OCI-LY1 (cell line): Measurements from ENCODE around the gene PSMB5.

ENCODE experiments used
- H2AFZ ChIP-seq: fragments of 200-600 bp; sonication (generic), shearing (Covaris generic); 2 replicates; pipeline ENCODE4 v1.6.0; 2014; ENCODE audit warnings: antibody characterized with exemption, mild to moderate bottlenecking, low read length
- H3F3A ChIP-seq: fragments of 200-600 bp; sonication (generic), shearing (Covaris generic); 2 replicates; pipeline ENCODE4 v1.6.0; 2014; ENCODE audit warnings: mild to moderate bottlenecking, antibody characterized with exemption, low read length, moderate library complexity; ENCODE audit not compliant: insufficient read depth
- H3K27ac ChIP-seq: fragments of 200-600 bp; sonication (generic); 2 replicates; pipeline ENCODE4 v1.5.1; 2014; ENCODE audit warnings: low read length, mixed run types, mild to moderate bottlenecking, low read depth; ENCODE audit not compliant: poor library complexity, severe bottlenecking
- H3K27me3 ChIP-seq: fragments of 200-600 bp; sonication (generic); 2 replicates; pipeline ENCODE4 v1.6.0; 2014; ENCODE audit warnings: antibody characterized with exemption, mild to moderate bottlenecking, low read length, moderate library complexity; ENCODE audit not compliant: insufficient read depth
- H3K36me3 ChIP-seq: fragments of 200-600 bp; sonication (generic); 2 replicates; pipeline ENCODE4 v1.6.1; 2014; ENCODE audit warnings: mild to moderate bottlenecking, antibody characterized with exemption, low read length, moderate library complexity, mixed read lengths; ENCODE audit not compliant: insufficient read depth
- H3K4me1 ChIP-seq: fragments of 200-600 bp; sonication (generic); 2 replicates; pipeline ENCODE4 v1.5.1; 2014; ENCODE audit warnings: mild to moderate bottlenecking, low read length, moderate library complexity; ENCODE audit not compliant: insufficient read depth, severe bottlenecking
- H3K4me2 ChIP-seq: fragments of 200-600 bp; sonication (generic), shearing (Covaris generic); 2 replicates; pipeline ENCODE4 v1.6.1; 2014; ENCODE audit warnings: low read length
- H3K4me3 ChIP-seq: fragments of 200-600 bp; sonication (generic); 2 replicates; pipeline ENCODE4 v1.5.1; 2014; ENCODE audit warnings: low read length, low read depth, mild to moderate bottlenecking, mixed read lengths; ENCODE audit not compliant: poor library complexity, severe bottlenecking
- H3K79me2 ChIP-seq: fragments of 200-600 bp; shearing (Covaris generic); 2 replicates; pipeline ENCODE4 v1.6.1; 2016; ENCODE audit warnings: mixed run types, low read length, mixed read lengths; ENCODE audit not compliant: insufficient read depth
- H3K9ac ChIP-seq: fragments of 200-600 bp; sonication (generic), shearing (Covaris generic); 2 replicates; pipeline ENCODE4 v1.6.1; 2014; ENCODE audit warnings: mild to moderate bottlenecking, low read length, mixed read lengths
- H3K9me2 ChIP-seq: fragments of 200-600 bp; sonication (generic), shearing (Covaris generic); 2 replicates; pipeline ENCODE4 v1.6.1; 2014; ENCODE audit warnings: low read depth, mild to moderate bottlenecking, low read length, mixed read lengths
- H3K9me3 ChIP-seq: fragments of 200-600 bp; shearing (Covaris generic); 2 replicates; pipeline ENCODE4 v1.6.1; 2014; ENCODE audit warnings: low read length, mixed read lengths
- H4K20me1 ChIP-seq: fragments of 200-600 bp; sonication (generic), shearing (Covaris generic); 2 replicates; pipeline ENCODE4 v1.6.0; 2016; ENCODE audit warnings: mild to moderate bottlenecking, low read length; ENCODE audit not compliant: insufficient read depth
- EZH2 ChIP-seq: fragments of 200-600 bp; sonication (generic), shearing (Covaris generic); IDR thresholded peaks from 2 replicates; pipeline ENCODE4 v1.8.0; 2017; ENCODE audit warnings: borderline replicate concordance, mixed run types, mild to moderate bottlenecking, antibody characterized with exemption, low read length, moderate library complexity, mixed read lengths
- TF ChIP-seq, protein P1 (sequence below): fragments of 200-600 bp; sonication (generic), shearing (Covaris generic); IDR thresholded peaks from 2 replicates; pipeline ENCODE4 v1.5.1; 2017; ENCODE audit warnings: mild to moderate bottlenecking, antibody characterized with exemption, low read length, moderate library complexity, mixed read lengths

Gene PSMB5

DNA sequence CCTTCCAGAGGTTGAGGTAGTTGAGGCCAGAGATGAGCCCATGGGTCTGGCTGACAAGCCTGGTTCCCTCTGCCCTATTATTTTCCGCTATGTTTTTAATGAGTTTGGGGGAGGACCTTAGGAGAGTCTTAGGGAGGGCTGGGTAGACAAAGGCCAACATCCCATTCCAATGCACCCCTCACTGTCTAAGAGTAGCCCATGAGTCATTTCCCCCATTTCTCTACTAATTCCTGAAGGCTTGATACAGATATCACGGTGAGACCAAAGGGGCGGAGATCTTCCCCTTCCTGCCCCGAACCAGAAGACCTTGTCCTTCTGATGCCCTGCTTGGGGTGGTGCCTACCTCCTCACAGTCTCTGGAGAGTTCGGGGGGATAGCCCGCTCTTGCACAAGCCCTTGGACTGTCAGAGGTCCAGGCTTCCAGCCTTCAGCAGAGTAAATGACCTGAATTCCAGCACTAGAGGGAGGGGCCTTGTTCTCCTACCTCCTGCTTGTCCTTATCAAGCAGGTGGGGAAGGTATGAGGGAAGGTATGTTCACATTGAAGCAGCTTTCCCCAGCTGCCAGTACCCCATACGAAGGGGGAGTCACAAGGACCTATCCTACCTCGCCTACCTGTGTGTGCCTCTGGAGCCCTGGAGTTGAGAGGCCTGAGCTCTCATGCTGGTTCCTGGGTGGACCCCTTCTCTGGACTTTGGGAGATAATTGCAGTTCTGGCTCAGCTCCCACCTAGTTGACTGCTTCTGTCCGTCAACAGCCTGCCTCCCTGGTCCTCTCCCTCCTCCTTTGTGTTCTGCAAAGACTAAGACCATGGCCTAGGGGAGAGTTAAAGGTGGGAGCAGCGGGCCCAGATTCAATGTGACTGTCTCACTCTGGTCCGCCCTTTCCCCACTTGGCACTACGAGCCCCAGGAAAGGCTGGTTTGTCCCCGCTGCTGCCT, 11.0 kb upstream of the PSMB5 start:
- no peaks in the 10 kb centered on the region for H3F3A ChIP-seq
- no peaks in the 10 kb centered on the region for H3K9me3 ChIP-seq
- H3K9ac ChIP-seq = no peak overlapping the region
- no peaks in the 10 kb centered on the region for H3K9me2 ChIP-seq
- H3K4me2 ChIP-seq = no peak overlapping the region
- TF ChIP-seq EZH2 = no peak
- TF ChIP-seq, protein P1, sequence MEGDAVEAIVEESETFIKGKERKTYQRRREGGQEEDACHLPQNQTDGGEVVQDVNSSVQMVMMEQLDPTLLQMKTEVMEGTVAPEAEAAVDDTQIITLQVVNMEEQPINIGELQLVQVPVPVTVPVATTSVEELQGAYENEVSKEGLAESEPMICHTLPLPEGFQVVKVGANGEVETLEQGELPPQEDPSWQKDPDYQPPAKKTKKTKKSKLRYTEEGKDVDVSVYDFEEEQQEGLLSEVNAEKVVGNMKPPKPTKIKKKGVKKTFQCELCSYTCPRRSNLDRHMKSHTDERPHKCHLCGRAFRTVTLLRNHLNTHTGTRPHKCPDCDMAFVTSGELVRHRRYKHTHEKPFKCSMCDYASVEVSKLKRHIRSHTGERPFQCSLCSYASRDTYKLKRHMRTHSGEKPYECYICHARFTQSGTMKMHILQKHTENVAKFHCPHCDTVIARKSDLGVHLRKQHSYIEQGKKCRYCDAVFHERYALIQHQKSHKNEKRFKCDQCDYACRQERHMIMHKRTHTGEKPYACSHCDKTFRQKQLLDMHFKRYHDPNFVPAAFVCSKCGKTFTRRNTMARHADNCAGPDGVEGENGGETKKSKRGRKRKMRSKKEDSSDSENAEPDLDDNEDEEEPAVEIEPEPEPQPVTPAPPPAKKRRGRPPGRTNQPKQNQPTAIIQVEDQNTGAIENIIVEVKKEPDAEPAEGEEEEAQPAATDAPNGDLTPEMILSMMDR = no peak
- no peak overlapping the region for H3K27ac ChIP-seq
- H3K27me3 ChIP-seq = peaks cover 7% of the 10 kb centered on the region; the same call in 1 of the 2 replicates
- H4K20me1 ChIP-seq = no peaks in the 10 kb centered on the region
- no peaks in the 10 kb centered on the region for H3K4me1 ChIP-seq
- no peaks in the 10 kb centered on the region for H3K79me2 ChIP-seq
- H2AFZ ChIP-seq = no peak overlapping the region
- no peaks in the 10 kb centered on the region for H3K36me3 ChIP-seq
- no peak overlapping the region for H3K4me3 ChIP-seq

DNA sequence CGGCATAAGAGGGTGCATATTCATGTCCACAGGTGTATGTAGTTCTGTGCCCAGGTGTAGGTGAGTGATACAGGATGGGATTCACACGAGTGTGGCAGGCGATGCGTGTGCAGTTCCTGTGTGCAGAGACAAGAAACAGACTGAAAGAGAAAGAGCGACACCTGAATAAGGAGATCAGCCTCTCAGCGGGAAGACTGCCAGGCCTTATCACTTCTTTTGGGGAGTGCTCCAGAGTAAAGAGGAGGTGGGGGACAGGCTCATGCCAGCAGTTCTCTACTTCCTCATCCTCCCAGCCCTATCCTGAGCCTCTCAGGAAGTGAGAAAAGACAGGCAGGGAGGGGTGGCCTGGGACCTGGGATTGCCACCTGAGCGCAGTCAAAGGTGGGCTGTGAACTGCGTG, 10.1 kb upstream of the PSMB5 start:
- H3K9me2 ChIP-seq = no peaks in the 10 kb centered on the region
- peaks cover 7% of the 10 kb centered on the region; the same call in 1 of the 2 replicates for H3K27me3 ChIP-seq
- no peak overlapping the region for H3K4me2 ChIP-seq
- H3K4me3 ChIP-seq = no peak overlapping the region
- no peaks in the 10 kb centered on the region for H3K4me1 ChIP-seq
- H3K9me3 ChIP-seq = no peaks in the 10 kb centered on the region
- no peak overlapping the region for H3K9ac ChIP-seq
- TF ChIP-seq, protein P1 = no peak
- no peak for TF ChIP-seq EZH2
- H4K20me1 ChIP-seq = no peaks in the 10 kb centered on the region
- H2AFZ ChIP-seq = no peak overlapping the region
- no peaks in the 10 kb centered on the region for H3K36me3 ChIP-seq
- no peaks in the 10 kb centered on the region for H3K79me2 ChIP-seq
- no peaks in the 10 kb centered on the region for H3F3A ChIP-seq
- no peak overlapping the region for H3K27ac ChIP-seq

DNA sequence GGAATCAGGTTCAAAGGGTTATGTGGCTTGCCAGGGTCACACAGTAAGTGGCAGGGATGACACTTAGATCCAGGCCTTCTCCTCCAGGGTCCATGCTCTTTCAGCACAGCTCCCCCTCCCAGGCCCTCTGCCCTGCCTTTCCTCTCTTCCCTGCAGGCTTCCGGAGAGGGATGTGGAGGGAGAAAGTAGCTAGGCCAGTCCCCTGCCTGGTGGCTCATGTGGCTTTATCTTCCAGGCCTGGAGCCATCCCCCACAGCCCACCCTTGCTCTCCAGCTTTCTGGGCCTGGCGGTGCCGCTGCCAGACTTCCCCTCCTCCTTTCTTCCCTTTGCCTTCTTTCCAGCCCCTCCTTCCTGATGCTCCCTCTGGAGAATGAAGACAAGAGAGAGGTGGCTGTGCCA, 9.1 kb upstream of the PSMB5 start:
- Histone ChIP-seq H4K20me1 (no peaks in the 10 kb centered on the region), H3K9me3 (no peaks in the 10 kb centered on the region), H3K27me3 (peaks cover 7% of the 10 kb centered on the region; the same call in 1 of the 2 replicates), H3K79me2 (no peaks in the 10 kb centered on the region), H3K4me1 (no peaks in the 10 kb centered on the region), H3K9me2 (no peaks in the 10 kb centered on the region), H3K4me2 (no peak overlapping the region), H3K27ac (no peak overlapping the region), H3K4me3 (no peak overlapping the region), H3K9ac (no peak overlapping the region), H3K36me3 (no peaks in the 10 kb centered on the region), H3F3A (no peaks in the 10 kb centered on the region), H2AFZ (no peak overlapping the region)
- TF ChIP-seq, protein P1 = no peak
- TF ChIP-seq EZH2 = no peak
